Muscle layer of colon (tissue), 2 donors: ENCODE data around the gene PSMC3IP.

ENCODE experiments used
- H3K27ac ChIP-seq: one replicate; pipeline ENCODE4 v1.7.0; 2013; ENCODE audit warnings: low read depth, mild to moderate bottlenecking, low read length, moderate library complexity
- H3K27me3 ChIP-seq, 2 donors: one replicate each; pipeline ENCODE4 v1.7.0; 2013; ENCODE audit warnings: low read length in 2 of 2, mild to moderate bottlenecking in 2 of 2; ENCODE audit not compliant: insufficient read depth in 2 of 2, control insufficient read depth in 1 of 2
- H3K36me3 ChIP-seq: one replicate; pipeline ENCODE4 v1.7.0; 2013; ENCODE audit warnings: mild to moderate bottlenecking, low read length; ENCODE audit not compliant: insufficient read depth
- H3K4me1 ChIP-seq: one replicate; pipeline ENCODE4 v1.7.0; 2013; ENCODE audit warnings: mild to moderate bottlenecking, low read length; ENCODE audit not compliant: insufficient read depth
- H3K4me3 ChIP-seq, 2 donors: one replicate each; pipeline ENCODE4 v1.7.0; 2013; ENCODE audit warnings: low read length in 2 of 2, low read depth in 1 of 2, mild to moderate bottlenecking in 1 of 2, moderate library complexity in 1 of 2
- H3K9ac ChIP-seq: one replicate; pipeline ENCODE4 v1.7.0; 2013; ENCODE audit warnings: low read length
- H3K9me3 ChIP-seq: one replicate; pipeline ENCODE4 v1.7.0; 2013; ENCODE audit warnings: mild to moderate bottlenecking, low read length
- donor health status: abdominal sarcoma.
- donor health status: Adenocarcinoma of cecum.

The PSMC3IP gene

GRCh38 chr17:42609182-42609813 is 31.8 kb upstream of the PSMC3IP start, which contains the start of the genes RETREG3 and TUBG1:
Gene RETREG3, minus strand, starts transcription at chr17:42609374. Its CDS starts 50 bp downstream, at chr17:42609324.
Gene TUBG1, plus strand, starts transcription at chr17:42609683. Its CDS starts 55 bp downstream, at chr17:42609738.
- peak within 1 kb of the TSS; percentile 98 for H3K27ac ChIP-seq
- H3K36me3 ChIP-seq = peaks cover 16% of the 10 kb centered on the region
- H3K4me1 ChIP-seq = peaks cover 30% of the 10 kb centered on the region
- peak within 1 kb of the TSS; percentile 96 for H3K4me3 ChIP-seq
- H3K9me3 ChIP-seq = no peaks in the 10 kb centered on the region
- peak within 1 kb of the TSS; percentile 87 for H3K9ac ChIP-seq
- H3K27me3 ChIP-seq = no peaks in the 10 kb centered on the region

GRCh38 chr17:42608305-42609181 is 31.0 kb upstream of the PSMC3IP start:
- no peaks in the 10 kb centered on the region for H3K9me3 ChIP-seq
- peaks cover 30% of the 10 kb centered on the region for H3K4me1 ChIP-seq
- H3K27ac ChIP-seq = peak overlapping the region; percentile 98
- peaks cover 12% of the 10 kb centered on the region for H3K36me3 ChIP-seq
- H3K9ac ChIP-seq = peak overlapping the region; percentile 75
- no peaks in the 10 kb centered on the region for H3K27me3 ChIP-seq
- H3K4me3 ChIP-seq = peak overlapping the region; percentile 96

DNA sequence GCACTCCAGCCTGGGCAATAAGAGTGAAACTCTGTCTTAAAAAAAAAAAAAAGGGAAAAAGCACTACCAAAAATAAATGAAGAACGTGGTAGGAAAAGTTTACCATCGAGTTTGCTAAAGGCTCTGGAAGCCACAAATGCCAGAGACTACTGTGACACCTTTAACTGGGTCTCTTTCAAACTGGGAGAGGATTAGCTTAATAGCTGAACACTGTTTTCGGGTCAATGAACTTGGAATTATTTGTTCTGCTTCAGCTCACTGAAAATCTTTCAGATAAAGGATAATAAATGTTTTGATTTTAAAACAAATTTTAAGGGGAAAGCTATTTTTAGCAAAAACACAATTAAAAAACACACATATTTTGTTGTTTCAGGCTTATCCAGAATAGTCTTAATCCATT is 30.2 kb upstream of the PSMC3IP start:
- Histone ChIP-seq H3K27me3 (no peaks in the 10 kb centered on the region), H3K9ac (peak overlapping the region; percentile 75), H3K27ac (peak overlapping the region; percentile 98), H3K4me1 (peaks cover 30% of the 10 kb centered on the region), H3K9me3 (no peaks in the 10 kb centered on the region), H3K36me3 (peaks cover 9% of the 10 kb centered on the region), H3K4me3 (peak overlapping the region in 1 of 2 donors; percentile 96)

GRCh38 chr17:42603318-42603717 is 25.8 kb upstream of the PSMC3IP start:
- Histone ChIP-seq H3K27me3 (no peaks in the 10 kb centered on the region), H3K27ac (no peak overlapping the region), H3K9me3 (no peaks in the 10 kb centered on the region), H3K9ac (no peak overlapping the region), H3K4me1 (peaks cover 37% of the 10 kb centered on the region), H3K4me3 (no peak overlapping the region), H3K36me3 (no peaks in the 10 kb centered on the region)

GRCh38 chr17:42598905-42599304 is 21.4 kb upstream of the PSMC3IP start:
- no peaks in the 10 kb centered on the region for H3K27me3 ChIP-seq
- peaks cover 14% of the 10 kb centered on the region for H3K4me1 ChIP-seq
- no peaks in the 10 kb centered on the region for H3K9me3 ChIP-seq
- no peak overlapping the region for H3K4me3 ChIP-seq
- no peaks in the 10 kb centered on the region for H3K36me3 ChIP-seq
- H3K9ac ChIP-seq = no peak overlapping the region
- H3K27ac ChIP-seq = no peak overlapping the region

- no peaks in the 10 kb centered on the region for H3K27me3 ChIP-seq
- H3K4me3 ChIP-seq = no peak overlapping the region
- peaks cover 14% of the 10 kb centered on the region for H3K4me1 ChIP-seq
- H3K9me3 ChIP-seq = no peaks in the 10 kb centered on the region
- no peak overlapping the region for H3K27ac ChIP-seq
- H3K36me3 ChIP-seq = peaks cover 6% of the 10 kb centered on the region
- H3K9ac ChIP-seq = no peak overlapping the region
Measured at GRCh38 chr17:42596386-42596785, 18.9 kb upstream of the PSMC3IP start.

- no peaks in the 10 kb centered on the region for H3K4me1 ChIP-seq
- H3K27me3 ChIP-seq = no peaks in the 10 kb centered on the region
- H3K9me3 ChIP-seq = no peaks in the 10 kb centered on the region
- peaks cover 44% of the 10 kb centered on the region for H3K36me3 ChIP-seq
- no peak overlapping the region for H3K4me3 ChIP-seq
- H3K27ac ChIP-seq = no peak overlapping the region
- H3K9ac ChIP-seq = no peak overlapping the region
Measured at GRCh38 chr17:42591411-42591810, 13.9 kb upstream of the PSMC3IP start.

DNA sequence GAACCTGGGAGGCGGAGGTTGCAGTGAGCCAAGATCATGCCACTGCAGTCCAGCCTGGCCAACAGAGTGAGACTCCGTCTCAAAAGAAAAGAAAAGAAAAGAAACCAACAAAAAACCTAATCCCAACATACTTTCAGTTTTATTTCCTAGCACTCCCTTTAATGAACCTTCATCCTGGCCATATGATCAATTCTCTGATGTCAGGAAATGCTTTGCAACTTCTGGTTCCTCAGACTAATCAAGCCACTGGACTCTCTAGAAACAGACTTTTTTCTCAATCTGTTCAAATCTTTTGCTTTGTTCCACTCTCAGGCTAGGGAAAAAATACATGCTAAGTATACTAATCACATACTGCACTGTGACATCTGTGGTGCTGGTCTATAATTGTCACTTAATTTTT is 13.4 kb upstream of the PSMC3IP start:
- Histone ChIP-seq H3K9me3 (no peaks in the 10 kb centered on the region), H3K27me3 (no peaks in the 10 kb centered on the region), H3K36me3 (peaks cover 49% of the 10 kb centered on the region)

GRCh38 chr17:42586514-42587230 is 9.1 kb upstream of the PSMC3IP start:
- H3K4me3 ChIP-seq = no peak overlapping the region
- H3K9ac ChIP-seq = no peak overlapping the region
- no peaks in the 10 kb centered on the region for H3K27me3 ChIP-seq
- peaks cover 87% of the 10 kb centered on the region for H3K36me3 ChIP-seq
- H3K27ac ChIP-seq = no peak overlapping the region
- H3K4me1 ChIP-seq = peaks cover 7% of the 10 kb centered on the region
- H3K9me3 ChIP-seq = no peaks in the 10 kb centered on the region

More for the DNA sequence above, 13.4 kb upstream of the PSMC3IP start:
- Histone ChIP-seq H3K27ac (no peak overlapping the region), H3K9ac (no peak overlapping the region), H3K4me1 (no peaks in the 10 kb centered on the region), H3K4me3 (no peak overlapping the region)

GRCh38 chr17:42585353-42585752 is 7.8 kb upstream of the PSMC3IP start:
- no peaks in the 10 kb centered on the region for H3K9me3 ChIP-seq
- no peak overlapping the region for H3K9ac ChIP-seq
- peaks cover 7% of the 10 kb centered on the region for H3K4me1 ChIP-seq
- H3K27me3 ChIP-seq = no peaks in the 10 kb centered on the region
- H3K27ac ChIP-seq = no peak overlapping the region
- H3K36me3 ChIP-seq = peaks cover 86% of the 10 kb centered on the region
- no peak overlapping the region for H3K4me3 ChIP-seq

GRCh38 chr17:42584880-42585279 is 7.4 kb upstream of the PSMC3IP start:
- no peaks in the 10 kb centered on the region for H3K27me3 ChIP-seq
- H3K4me1 ChIP-seq = peaks cover 7% of the 10 kb centered on the region
- no peak overlapping the region for H3K4me3 ChIP-seq
- H3K9ac ChIP-seq = no peak overlapping the region
- peaks cover 91% of the 10 kb centered on the region for H3K36me3 ChIP-seq
- no peak overlapping the region for H3K27ac ChIP-seq
- no peaks in the 10 kb centered on the region for H3K9me3 ChIP-seq
